Thyroid gland (tissue), 4 donors: ENCODE measurements around the gene MGAT5. TPM values are rescaled to one million over a fixed set of nuclear protein-coding genes. Genes with fewer than 3 reads are reported as not detected.

ENCODE experiments used
- DNase-seq, 2 donors: peaks; one replicate each; pipeline ENCODE4 v3.0.0-alpha.2; 2019
- H3K27ac ChIP-seq, 3 donors: fragments of 200-600 bp; sonication (generic); 1 replicate in 2 of 3; 2 replicates in 1 of 3; pipeline ENCODE4 v1.5.1; 2016 to 2019; ENCODE audit warnings: mild to moderate bottlenecking in 1 of 3, moderate library complexity in 1 of 3
- H3K27me3 ChIP-seq: fragments of 200-600 bp; sonication (generic); one replicate; pipeline ENCODE4 v1.5.1; 2019
- H3K36me3 ChIP-seq, 2 donors: fragments of 200-600 bp; sonication (generic); one replicate each; pipeline ENCODE4 v1.5.1; 2016 to 2019
- H3K4me1 ChIP-seq, 2 donors: fragments of 200-600 bp; sonication (generic); one replicate each; pipeline ENCODE4 v1.5.1; 2017 to 2019
- H3K4me3 ChIP-seq, 3 donors: fragments of 200-600 bp; sonication (generic); replicated peaks in 1 of 3; 1 replicate in 2 of 3; 2 replicates in 1 of 3; pipeline ENCODE4 v1.5.1; 2016; ENCODE audit warnings: mild to moderate bottlenecking in 1 of 3
- H3K9me3 ChIP-seq: fragments of 200-600 bp; sonication (generic); one replicate; pipeline ENCODE4 v1.5.1; 2017
- POLR2A ChIP-seq, 2 donors: fragments of 450-650 bp; IDR thresholded peaks; one replicate each; pipeline ENCODE4 v1.6.1; 2017; ENCODE audit warnings: antibody characterized with exemption in 2 of 2, mild to moderate bottlenecking in 2 of 2, moderate library complexity in 1 of 2
- WGBS, 2 donors: methylation state at CpG; one replicate each; pipeline ENCODE4 v1.1.5; 2017; 5-methylcytosine and 5-hydroxymethylcytosine counted together
- intact Hi-C: fragments of 100-400 bp; cut with DNase I; formaldehyde crosslinking; loops from one replicate; pipeline ENCODE4 v1.15.1; 2023
- total RNA-seq, 4 donors: library from RNA; depleted of rRNA; stranded (reverse); fragments of >200 nt; gene quantifications; one replicate each; pipeline ENCODE4 v1.2.3, GENCODE V29; 2016
- TF ChIP-seq, protein P1 (sequence below), 6 experiments: fragments of 200-600 bp in 3 of 6; fragments of 450-650 bp in 3 of 6; sonication (generic) in 3 of 6; IDR thresholded peaks; one replicate each; pipeline ENCODE4 v1.5.1; 2016 to 2019; ENCODE audit warnings: antibody characterized with exemption in 6 of 6, mild to moderate bottlenecking in 2 of 6, inconsistent platforms in 1 of 6, moderate library complexity in 1 of 6

The MGAT5 gene
- total RNA-seq, 4 donors from 2014 or later = 47.5 to 64.4 (median 50.4) TPM

DNA sequence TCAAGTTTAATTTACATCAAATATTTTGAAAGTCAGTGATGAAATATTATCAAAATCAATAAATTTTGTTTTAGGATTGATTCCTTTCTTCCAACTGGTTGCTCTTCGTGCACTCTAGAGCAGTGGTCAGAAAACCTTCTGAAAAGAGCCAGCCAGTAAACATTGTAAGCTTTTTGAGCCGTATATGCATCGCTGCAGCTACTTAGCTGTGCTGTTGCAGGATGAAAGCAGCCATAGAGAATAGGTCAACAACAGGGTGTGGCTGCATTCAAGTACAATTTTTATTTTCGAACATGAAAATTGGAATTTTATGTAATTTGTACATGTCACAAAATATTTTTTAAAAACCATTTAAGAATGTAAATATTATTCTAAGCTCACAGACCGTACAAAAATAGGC, 94.9 kb downstream of the MGAT5 start:
- WGBS, 2 donors = 58 to 65% methylated on average over 5 of the region's 5 CpGs
- Histone ChIP-seq H3K4me3 (no peak overlapping the region), H3K9me3 (no peaks in the 10 kb centered on the region), H3K36me3 (no peaks in the 10 kb centered on the region), H3K4me1 (peaks cover 0 to 10% of the 10 kb centered on the region in 2 donors), H3K27me3 (no peaks in the 10 kb centered on the region), H3K27ac (no peak overlapping the region)
- DNase-seq = no peak
- TF ChIP-seq, protein P1, sequence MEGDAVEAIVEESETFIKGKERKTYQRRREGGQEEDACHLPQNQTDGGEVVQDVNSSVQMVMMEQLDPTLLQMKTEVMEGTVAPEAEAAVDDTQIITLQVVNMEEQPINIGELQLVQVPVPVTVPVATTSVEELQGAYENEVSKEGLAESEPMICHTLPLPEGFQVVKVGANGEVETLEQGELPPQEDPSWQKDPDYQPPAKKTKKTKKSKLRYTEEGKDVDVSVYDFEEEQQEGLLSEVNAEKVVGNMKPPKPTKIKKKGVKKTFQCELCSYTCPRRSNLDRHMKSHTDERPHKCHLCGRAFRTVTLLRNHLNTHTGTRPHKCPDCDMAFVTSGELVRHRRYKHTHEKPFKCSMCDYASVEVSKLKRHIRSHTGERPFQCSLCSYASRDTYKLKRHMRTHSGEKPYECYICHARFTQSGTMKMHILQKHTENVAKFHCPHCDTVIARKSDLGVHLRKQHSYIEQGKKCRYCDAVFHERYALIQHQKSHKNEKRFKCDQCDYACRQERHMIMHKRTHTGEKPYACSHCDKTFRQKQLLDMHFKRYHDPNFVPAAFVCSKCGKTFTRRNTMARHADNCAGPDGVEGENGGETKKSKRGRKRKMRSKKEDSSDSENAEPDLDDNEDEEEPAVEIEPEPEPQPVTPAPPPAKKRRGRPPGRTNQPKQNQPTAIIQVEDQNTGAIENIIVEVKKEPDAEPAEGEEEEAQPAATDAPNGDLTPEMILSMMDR (IDR thresholded peaks at IDR 0.05) = no peak
- TF ChIP-seq POLR2A (IDR thresholded peaks at IDR 0.05) = no peak
- intact Hi-C loops = no loop called here

DNA sequence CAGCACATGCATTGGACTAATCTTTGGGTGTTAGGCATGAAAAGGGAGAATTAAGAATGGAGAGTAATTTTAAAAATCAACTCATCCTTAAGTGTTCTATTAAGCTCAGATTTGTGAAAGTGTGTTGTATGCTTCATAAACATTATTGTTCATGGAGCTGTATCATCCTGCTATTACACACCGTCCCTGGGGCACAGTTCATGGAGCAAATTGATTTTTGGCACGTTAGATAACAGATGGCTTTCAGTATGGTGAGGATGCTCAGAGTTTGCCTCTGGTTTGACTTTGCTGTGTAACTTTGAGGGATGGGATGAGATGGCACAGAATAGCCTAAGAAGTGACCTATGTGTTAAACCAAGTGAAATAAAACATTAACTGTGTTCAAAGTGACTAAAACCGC, 97.1 kb downstream of the MGAT5 start:
- H3K36me3 ChIP-seq = no peaks in the 10 kb centered on the region
- H3K4me1 ChIP-seq = peaks cover 0 to 10% of the 10 kb centered on the region in 2 donors
- intact Hi-C loops = no loop called here
- no peak overlapping the region for H3K27ac ChIP-seq
- H3K9me3 ChIP-seq = no peaks in the 10 kb centered on the region
- no peak for TF ChIP-seq POLR2A (IDR thresholded peaks at IDR 0.05)
- TF ChIP-seq, protein P1 (IDR thresholded peaks at IDR 0.05) = no peak
- H3K4me3 ChIP-seq = no peak overlapping the region
- DNase-seq = no peak
- no peaks in the 10 kb centered on the region for H3K27me3 ChIP-seq
- WGBS, 2 donors = 66% methylated on average over 3 of the region's 3 CpGs

DNA sequence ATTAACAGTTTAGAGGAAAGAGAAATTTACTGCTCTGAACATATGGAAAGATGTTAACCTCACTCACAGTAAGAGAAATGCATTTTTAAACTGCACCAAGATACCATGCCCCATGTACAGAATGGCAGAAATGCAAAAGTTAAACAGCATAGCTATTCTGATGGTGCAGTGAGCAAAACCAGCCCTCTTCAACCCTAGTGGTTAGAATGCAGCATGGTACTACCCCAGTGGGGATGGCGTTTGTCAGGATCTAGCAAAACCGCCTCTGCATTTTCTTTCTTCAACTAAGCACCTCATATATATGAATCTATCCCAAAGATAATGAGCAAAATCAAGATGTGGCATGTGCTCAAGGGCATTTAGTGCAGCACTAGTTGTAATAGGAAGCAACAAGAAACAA, 98.0 kb downstream of the MGAT5 start:
- WGBS, 2 donors = 96 to 98% methylated on average over 2 of the region's 2 CpGs
- intact Hi-C loops = no loop called here
- no peak for DNase-seq
- no peak for TF ChIP-seq POLR2A (IDR thresholded peaks at IDR 0.05)
- TF ChIP-seq, protein P1 (IDR thresholded peaks at IDR 0.05) = no peak
- Histone ChIP-seq H3K36me3 (no peaks in the 10 kb centered on the region), H3K9me3 (no peaks in the 10 kb centered on the region), H3K4me3 (no peak overlapping the region), H3K4me1 (peaks cover 0 to 10% of the 10 kb centered on the region in 2 donors), H3K27me3 (no peaks in the 10 kb centered on the region), H3K27ac (no peak overlapping the region)

- no peak for DNase-seq
- Histone ChIP-seq H3K4me3 (no peak overlapping the region), H3K27me3 (no peaks in the 10 kb centered on the region), H3K27ac (no peak overlapping the region), H3K36me3 (no peaks in the 10 kb centered on the region), H3K9me3 (no peaks in the 10 kb centered on the region), H3K4me1 (peaks cover 0 to 10% of the 10 kb centered on the region in 2 donors)
- WGBS, 2 donors = 94 to 96% methylated on average over 3 of the region's 3 CpGs
- intact Hi-C loops = no loop called here
- TF ChIP-seq POLR2A (IDR thresholded peaks at IDR 0.05) = no peak
- TF ChIP-seq, protein P1 (IDR thresholded peaks at IDR 0.05) = no peak
These were observed 99.0 kb downstream of the MGAT5 start for GRCh38 chr2:134352844-134353243.

DNA sequence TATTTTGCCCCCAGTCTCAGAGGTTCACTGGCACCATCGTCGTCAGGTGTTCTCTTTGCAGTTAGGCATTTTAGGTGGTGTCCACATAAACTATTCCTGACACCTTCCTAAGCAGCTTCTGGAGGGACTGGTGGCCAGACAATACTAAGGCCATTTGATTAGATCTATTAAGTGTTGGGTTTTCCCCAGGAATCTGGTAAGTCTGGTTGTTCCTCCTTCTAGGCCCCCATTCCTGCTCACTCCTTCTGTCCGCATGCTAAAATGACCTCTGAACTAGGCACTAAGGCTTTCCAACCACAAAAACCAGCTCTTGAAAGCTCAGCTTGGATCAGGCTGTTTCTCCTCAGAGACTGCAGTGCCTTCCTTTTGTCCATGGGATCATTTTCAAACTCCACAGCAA, 100.7 kb downstream of the MGAT5 start:
- 95 to 96% methylated on average over 3 of the region's 3 CpGs for WGBS, 2 donors
- no peaks in the 10 kb centered on the region for H3K36me3 ChIP-seq
- no peaks in the 10 kb centered on the region for H3K9me3 ChIP-seq
- intact Hi-C loops = no loop called here
- no peaks in the 10 kb centered on the region for H3K27me3 ChIP-seq
- TF ChIP-seq, protein P1 (IDR thresholded peaks at IDR 0.05) = no peak
- TF ChIP-seq POLR2A (IDR thresholded peaks at IDR 0.05) = no peak
- H3K4me1 ChIP-seq = peaks cover 4 to 7% of the 10 kb centered on the region in 2 donors
- H3K27ac ChIP-seq = no peak overlapping the region
- H3K4me3 ChIP-seq = no peak overlapping the region
- no peak for DNase-seq
